Activated T-cell treated with anti-CD3 and anti-CD28 coated beads, Interleukin-2, amount 50 U/mL, for 48 hours (primary cell): Measurements from ENCODE around the gene FAM163B.

Source experiments
- DNase-seq, 2 experiments: peaks; one replicate each; pipeline ENCODE4 v3.0.0-alpha.2; 2020

The FAM163B gene

GRCh38 chr9:133609311-133610098 lies at the start of gene FAM163B:
TSS of gene FAM163B (minus strand) at chr9:133609389. CDS start at chr9:133580223, 29,166 bp downstream.
- DNase-seq = peak; percentile 42 to 59

DNA sequence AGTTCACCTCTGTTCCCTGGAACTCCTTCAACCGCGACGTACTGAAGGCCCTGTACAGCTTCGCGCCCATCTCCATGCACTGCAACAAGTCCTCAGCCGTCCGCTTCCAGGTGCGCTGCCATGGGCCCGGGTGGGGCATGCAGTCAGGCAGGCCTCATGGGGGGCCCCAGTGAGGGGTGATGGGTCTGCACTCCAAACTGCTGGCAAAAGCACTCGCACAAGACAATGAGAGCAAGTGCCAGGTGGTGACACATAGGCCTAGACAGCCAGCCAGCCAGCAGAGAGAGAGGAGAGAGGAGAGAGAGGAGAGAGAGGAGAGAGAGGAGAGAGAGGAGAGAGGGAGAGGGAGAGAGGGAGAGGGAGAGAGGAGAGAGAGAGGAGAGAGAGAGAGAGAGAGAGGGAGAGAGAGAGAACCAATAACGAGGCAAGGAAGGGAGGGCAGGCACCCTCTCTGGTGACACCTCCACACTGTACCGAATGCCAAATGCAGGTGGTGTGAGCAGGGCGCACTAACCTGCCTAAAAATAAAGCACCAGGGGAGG lies 48.0 kb upstream of the FAM163B start:
- no peak for DNase-seq

DNA sequence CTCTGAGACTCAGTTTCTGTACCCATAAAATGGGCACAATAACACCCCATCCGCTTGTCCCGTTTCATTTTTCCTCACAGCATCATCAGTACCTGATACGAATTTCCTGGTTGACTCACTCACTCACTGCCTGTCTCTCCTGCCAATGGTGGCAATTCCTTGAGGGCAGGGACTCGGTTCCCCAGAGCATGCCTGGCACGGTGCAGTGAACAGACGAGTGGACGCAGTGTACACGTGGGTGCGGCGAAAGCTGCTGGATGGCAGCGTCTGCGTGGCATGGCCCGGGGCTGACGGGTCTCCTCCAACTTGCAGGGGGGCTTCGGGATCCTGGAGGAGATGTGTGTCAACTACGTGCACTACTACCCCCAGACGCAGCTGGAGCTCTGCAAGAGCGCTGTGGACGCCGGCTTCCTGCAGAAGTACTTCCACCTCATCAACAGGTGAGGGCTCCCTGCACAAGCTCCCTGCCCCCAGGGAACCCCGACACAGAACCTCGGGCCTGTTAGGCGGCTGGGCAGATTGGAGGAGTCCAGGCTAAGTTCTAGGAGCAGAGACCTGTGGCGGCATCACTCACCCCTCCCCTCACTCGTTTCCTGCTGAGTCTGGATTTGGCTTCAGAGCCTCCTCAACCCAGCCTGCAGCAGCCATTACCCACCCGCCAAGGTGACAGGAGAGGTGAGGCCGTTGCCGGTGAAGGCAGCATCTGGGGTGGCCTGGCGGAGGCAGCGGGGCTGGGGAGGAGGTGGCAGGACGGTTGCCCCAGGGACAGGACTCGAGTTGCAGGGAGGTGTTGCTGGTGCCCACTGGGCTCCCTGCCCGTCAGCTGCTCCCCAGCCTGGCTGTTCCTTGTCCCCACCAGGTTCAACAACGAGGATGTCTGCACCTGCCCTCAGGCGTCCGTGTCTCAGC lies 47.3 kb upstream of the FAM163B start:
- DNase-seq = peak; percentile 26 to 35

- no peak for DNase-seq
Observed at GRCh38 chr9:133655701-133656100, 46.5 kb upstream of the FAM163B start.

DNA sequence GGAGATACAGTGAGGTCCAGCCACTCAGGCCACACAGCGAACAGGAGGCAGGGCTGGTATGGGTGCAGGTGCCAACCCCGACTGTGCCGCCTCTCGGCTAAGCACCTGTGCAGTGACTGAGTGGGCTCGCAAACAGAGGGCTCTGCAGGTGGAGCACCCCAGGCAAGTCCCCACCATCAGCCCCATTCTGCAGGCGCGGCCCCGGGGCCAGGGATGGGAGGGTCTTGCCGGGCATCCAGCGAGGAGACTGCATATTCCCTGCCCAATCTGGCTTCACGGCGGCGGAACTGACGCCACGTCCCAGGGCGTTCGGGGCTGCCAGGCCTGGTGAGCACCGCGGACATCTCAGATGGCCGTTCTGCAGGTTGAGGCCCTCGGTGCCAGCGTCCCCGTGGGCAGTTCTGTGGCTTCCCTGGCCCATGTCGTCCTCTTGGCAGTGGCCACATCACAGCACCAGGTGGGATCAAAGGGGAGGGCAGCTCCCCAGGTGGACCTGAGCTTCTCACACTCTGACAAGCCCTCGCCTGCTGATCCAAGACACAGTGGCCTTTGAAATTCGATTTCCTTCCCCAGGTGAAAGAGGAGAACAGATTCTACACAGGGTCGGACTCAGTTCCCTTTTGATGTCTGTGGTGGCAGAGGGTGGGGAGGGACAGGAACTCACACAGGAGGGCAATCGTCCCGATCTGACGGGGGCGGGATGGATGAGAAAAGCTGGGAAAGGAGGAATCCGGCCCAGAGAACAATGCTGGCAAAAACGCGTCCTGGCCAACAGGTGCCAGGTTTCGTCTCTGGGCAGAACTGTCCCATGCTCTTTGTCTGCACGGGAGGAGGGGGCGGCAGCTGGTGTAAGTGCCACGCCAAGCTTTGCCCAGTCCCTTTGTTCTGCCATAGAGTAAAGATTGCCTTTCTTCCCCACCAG lies 45.8 kb upstream of the FAM163B start:
- DNase-seq = no peak

- no peak for DNase-seq
Observed at GRCh38 chr9:133653638-133654037, 44.4 kb upstream of the FAM163B start.

- DNase-seq = no peak
Observed at GRCh38 chr9:133650026-133650425, 40.8 kb upstream of the FAM163B start.

DNA sequence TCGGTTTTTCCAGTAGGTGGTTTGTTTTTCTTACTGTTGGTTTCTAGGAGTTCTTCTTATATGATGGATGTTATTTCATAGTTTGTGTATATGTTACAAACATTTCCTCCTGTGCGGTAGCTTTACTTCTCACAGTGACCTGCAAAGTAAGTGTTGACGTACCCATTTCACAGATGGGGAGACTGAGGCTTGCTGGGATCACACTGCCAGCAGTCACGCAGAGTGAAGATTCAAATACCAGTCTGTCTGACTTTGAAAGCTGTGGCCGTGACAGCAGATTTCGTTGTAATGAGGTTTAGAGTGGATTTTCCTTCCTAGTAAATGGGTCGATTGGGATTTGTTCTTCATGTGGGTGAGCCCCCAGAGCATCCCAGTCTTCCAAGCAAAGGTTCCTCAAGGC lies 40.0 kb upstream of the FAM163B start:
- no peak for DNase-seq

DNA sequence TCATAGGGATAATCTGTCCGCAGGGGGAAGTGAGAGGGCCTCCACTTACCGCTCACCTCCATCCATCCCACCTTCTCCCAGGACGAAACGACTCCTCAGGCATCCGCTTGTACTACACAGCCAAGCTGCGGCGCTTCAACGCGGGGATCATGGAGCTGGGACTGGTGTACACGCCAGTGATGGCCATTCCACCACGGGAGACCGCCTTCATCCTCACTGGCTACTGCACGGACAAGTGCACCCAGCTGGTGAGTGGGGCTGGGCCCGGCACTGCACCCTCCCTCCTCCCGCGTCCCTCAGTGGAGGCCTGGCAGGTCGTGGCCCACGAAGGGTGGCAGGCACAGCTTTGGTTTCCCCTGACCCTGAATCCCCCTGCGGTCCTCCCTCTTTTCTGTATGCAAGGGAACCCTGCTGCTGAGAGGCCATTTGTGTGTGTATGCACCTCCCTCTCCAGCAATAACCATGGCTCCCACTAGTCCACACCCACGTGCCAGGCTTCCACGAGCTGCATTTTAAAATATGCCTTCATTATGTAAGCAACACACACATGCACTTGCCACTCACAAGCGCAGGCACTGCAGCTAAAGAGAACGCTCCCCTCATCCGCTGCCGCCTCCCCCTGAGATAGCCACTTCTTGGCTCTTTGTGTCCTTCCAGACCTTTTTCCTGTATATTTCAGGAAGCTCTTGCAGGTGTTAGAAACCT lies 38.7 kb upstream of the FAM163B start:
- no peak for DNase-seq

GRCh38 chr9:133647148-133647547 lies 38.0 kb upstream of the FAM163B start:
- no peak for DNase-seq

- no peak for DNase-seq
Observed at GRCh38 chr9:133645021-133645765, 36.0 kb upstream of the FAM163B start.

DNA sequence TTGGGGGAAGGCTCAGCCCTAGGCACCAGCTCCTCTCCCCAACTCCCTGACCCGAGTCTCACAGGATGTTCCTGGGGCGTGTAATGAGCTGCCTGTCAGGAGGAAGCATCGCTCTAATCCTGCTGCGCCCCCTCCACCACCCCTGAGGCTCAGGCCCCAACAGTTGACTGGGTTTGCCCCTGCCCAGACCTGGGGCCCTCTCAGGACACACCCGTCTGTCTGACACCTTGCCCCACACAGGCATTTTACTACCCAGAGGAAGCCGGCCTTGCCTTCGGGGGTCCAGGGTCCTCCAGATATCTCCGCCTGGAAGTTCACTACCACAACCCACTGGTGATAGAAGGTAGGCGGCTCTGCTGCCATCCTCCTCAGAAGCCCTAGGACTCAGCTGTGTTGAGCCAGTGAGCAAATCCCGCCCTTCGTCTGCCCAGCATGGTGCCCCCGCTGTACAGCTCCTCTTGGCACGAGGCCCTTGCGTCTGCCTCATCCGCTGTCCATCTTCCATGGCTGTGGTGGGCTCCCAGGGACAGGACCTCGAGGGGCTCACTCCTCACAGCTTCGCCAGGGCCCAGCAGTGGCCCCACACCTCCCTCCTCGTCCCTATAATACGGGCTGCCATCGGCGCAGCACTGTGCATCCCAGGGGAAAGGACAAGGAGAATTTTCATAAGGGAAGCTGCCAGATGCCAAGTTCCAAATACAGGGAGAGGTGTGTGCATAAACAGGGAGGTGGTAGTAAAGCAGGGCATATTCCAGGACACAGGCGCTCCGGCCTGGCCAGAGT lies 35.0 kb upstream of the FAM163B start:
- DNase-seq = no peak

DNA sequence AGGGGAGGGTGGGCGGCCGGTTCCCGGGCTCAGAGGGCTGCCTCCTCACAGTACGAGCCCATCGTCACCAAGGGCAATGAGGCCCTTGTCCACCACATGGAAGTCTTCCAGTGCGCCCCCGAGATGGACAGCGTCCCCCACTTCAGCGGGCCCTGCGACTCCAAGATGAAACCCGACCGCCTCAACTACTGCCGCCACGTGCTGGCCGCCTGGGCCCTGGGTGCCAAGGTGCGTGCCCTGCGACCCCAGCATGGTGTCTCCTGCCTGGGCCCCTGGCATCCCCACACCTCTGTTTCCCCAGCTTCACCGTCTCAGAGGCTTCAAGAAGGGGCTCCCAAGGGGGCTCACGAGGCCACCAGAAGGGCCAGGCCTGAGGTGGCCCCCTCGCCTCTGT lies 34.2 kb upstream of the FAM163B start:
- no peak for DNase-seq

GRCh38 chr9:133642708-133643361 lies 33.6 kb upstream of the FAM163B start:
- DNase-seq = no peak

GRCh38 chr9:133641861-133642595 lies 32.8 kb upstream of the FAM163B start:
- no peak for DNase-seq

- DNase-seq = no peak
Observed at GRCh38 chr9:133641396-133641655, 32.1 kb upstream of the FAM163B start.

DNA sequence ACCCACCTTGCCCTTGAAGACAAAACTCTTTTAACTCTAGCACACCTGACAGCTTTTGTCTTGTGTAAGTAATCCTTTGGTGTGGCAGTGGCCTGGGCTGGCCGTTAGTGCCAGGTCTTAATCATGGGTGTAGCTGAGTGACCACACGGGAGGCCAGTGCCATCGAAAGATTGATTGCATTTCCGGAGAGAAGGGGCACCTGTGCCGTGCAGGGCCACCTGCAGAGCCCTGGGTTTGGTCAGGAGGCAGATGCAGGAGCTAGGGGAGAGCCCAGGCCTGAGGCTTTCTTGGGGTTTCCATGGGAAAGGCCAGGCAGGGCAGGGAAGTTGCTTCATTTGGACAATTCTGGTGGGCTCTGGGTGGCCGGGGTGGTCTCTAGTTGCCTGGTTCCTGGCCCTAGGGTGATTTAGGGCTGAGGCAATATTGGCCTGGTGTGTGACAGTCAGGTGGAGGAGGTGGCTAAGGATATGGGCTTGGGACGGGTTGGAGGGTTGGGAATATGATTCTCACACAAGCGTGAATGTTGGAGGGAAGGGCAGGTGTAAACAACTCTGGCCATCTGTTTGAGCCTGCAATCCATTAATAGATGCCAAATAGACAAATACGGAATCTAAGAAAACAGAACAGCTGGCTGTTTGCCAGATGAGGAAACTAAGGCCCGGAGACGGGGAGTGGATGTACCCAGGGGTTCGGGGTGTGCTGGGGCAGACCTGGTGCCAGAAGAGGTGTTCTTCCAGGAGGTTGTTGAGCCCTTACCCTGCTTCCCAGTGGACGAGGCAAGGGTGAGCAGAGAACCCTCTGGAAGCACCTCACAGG lies 31.6 kb upstream of the FAM163B start:
- no peak for DNase-seq

DNA sequence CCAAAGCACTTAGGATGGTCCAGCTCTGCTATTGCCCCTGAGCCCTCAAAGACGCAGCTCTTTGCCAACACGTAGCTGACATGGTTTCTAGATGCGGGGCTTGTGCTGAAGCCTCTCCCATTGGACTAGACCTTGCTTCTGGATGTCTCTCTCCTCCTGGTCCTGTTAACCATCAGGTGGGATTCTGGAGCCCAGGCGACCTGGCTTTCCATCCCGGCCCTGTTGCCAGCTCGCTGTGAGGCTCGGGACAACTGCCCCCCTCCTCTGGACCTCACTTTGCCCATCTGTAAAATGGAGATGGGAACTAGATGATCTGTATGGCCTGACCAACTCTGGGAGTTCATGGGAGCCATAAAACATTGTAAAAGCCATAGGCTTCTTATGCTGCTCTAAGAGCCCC lies 31.0 kb upstream of the FAM163B start:
- no peak for DNase-seq
